ENCODE measurements around the gene AQP11.
A peak's percentile ranks its signal among the peaks of the same experiment; 100 is the strongest.
"Not testable (repeated sequence)": the region's sequence is repeated elsewhere in the genome, so short reads cannot be mapped to it uniquely, and the experiment has no call there.

The AQP11 gene

DNA sequence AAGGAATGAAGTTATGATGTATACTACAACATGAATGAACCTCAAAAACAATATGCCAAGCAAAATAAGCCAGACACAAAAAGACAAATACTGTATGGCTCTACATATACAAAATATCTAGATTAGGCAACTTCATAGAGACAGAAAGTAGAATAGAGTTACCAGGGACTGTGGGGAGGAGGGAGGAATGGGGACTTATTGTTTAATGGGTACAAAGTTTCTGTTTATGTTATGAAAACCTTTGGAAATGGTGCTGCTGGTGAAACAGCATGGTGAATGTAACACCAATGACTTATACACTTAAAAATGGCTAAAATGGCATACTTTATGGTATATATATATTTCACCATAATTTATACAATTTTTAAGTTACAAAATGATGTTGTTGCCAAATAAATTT is 4.1 kb downstream of the AQP11 start:
- DNase-seq = no peak

DNA sequence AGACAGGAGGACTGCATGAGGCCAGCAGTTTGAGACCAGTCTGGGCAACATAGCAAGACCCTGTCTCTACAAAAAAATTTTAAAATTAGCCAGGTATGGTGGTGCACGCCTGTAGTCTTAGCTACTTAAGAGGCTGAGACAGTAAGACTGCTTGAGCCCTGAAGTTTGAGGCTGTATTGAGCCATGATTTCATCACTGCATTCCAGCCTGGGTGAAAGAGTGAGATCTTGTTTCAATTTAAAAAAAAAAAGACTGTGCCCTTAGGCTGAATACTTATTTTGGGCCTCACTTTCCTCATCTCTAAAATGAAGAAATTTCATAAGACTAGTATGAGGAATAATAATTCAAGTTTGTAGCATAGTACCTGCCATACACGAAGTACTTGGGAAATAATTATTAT is 6.9 kb downstream of the AQP11 start:
- no peak for DNase-seq

DNA sequence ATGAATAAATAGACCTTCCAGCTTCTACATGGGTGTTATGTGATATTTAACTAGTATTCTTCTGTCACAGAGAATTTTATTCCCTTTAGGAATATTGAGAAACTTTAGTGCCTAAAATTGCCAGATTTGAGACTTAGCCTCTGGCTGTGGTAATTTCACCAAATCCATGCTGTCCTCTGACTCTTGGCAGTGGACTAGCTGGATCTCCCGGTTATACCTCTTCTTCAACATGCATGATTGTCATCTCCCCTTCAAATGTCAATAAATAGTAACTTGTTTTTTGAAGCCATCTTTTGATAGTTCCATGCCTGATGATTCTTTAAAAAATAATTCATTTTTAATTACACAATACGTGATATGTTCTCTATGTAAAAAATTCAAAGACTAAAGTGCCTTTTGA is 8.4 kb downstream of the AQP11 start:
- DNase-seq = no peak

DNA sequence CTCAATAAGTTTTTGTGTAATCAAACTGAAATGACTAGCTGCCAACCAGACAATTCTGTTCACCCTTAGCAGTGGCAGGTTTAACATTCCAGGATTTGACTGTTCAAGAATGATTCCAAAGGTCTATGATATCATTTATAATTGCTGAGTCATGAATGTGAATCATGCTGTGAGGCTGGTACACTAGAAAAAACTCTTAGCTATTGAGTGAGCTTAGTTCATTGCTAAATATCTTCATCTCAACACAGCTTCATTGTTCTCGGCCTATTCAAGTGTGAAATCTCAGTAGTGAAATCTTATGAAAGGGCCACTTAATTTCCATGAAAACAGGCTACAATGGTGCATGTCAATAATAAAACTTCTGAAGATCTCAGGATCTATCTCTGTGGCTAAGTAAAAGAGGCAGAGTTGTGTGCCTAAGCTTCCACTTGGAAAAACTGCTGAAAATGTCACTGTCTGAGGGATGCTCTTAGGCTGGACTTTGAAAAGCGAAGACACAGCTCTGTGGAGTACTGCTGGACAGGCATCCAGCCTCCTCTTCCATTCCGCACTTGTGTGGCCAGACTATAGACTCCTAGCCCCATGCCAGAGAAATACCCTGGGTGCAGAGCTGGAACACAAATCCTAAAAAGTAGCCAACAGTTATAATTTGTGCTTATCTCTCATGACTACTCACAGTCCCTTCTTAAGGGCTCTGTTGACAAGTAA is 12.8 kb downstream of the AQP11 start:
- DNase-seq = no peak

DNA sequence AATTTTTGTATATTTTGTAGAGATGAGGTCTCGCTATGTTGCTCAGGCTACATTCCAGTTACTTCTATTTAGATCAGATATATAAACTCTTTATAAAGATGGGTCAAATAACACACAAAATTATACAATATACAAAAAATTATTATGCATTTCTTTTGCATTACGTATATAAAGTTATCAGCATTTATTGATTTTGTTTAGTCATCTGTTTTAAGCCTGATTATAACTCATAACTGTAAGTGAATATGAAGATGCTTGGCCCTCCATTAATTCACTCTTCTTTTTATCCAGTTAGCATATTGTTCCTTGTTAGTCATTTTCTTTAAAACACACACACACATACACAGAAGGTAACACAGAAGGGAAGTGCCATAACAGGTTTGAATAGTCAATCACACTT is 14.5 kb downstream of the AQP11 start:
- no peak for DNase-seq

DNA sequence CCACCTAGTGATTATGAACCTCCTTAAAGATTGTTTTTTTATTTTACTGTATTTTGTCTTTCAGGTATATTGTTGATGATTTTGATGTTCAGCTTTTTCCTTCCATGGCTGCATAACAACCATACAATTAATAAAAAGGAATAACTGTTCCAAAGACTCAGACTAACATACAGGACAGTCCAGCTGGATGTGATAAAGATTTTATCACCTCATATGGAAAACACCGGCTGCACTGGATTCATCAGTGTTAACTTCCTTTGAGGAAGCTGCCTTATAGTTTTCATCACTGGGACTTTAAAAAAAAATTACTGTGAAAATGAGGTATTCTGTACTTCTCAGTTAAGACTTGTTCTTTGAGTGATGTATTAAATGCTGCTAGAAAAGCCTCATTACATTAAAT is 19.5 kb downstream of the AQP11 start:
- DNase-seq = no peak

DNA sequence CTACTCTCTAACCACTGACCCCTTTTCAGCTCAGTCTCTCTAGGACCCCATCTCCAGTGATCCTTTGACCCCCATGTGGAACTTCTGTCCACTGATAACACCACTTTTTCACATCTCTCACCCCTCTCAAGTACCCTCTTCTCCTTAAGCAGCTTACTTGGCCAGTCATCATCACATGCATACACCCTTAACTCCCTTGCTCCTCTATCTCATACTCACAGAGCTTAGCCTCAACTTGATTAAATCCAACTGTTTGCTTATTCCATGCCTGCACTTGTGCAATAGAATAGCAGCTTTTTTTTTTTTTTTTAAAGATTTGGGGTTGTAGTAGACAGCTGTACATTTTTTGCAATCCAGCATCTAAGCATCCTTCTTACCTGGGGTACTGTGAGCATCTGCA is 22.2 kb downstream of the AQP11 start:
- DNase-seq = no peak

DNA sequence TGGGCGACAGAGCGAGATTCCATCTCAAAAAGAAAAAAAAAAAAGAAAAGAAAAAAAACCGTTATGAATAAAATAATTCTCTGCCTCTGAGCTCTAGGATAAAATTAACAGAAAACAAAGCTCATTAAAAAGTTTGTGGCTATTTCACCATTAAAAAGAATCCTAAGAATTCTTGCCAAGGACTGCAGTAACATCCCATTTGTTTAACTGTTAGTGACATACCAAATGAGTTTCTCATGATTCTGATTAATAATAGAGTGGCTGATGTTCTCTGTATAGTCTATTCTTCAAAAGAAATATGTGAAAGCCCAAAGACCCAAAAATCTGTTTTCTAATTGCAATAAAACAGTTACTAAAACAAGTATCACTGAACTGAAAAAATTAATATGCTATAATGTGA is 28.1 kb downstream of the AQP11 start:
- DNase-seq = no peak

DNA sequence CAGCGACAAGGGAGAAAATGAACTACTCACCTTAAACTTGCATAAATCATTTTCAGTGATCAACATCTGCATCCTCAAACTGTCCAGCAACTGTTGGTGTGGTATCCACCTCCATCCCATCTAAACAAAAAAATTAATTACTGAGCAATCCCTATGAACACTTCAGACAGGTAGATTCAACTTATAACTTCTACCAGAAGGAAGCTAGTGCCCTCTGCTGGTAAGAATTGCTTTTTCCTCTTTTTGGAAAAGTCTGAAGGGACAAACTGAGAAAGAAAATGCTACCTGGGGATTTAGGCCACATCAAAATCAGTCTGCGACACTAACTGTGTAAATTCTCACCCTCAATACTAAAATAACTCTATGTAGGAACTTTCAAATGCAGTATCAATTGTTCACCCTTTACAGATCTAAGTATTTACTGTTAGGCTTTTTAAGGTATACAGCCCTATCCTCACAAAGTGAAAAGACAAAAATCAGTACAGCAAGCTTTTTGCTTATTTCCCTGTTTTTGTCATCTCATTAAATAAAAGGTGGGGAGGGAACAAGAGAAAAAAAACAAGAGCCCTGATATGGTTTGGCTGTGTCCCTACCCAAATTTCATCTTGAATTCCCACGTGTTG is 29.9 kb downstream of the AQP11 start:
- DNase-seq = peak; percentile 49

DNA sequence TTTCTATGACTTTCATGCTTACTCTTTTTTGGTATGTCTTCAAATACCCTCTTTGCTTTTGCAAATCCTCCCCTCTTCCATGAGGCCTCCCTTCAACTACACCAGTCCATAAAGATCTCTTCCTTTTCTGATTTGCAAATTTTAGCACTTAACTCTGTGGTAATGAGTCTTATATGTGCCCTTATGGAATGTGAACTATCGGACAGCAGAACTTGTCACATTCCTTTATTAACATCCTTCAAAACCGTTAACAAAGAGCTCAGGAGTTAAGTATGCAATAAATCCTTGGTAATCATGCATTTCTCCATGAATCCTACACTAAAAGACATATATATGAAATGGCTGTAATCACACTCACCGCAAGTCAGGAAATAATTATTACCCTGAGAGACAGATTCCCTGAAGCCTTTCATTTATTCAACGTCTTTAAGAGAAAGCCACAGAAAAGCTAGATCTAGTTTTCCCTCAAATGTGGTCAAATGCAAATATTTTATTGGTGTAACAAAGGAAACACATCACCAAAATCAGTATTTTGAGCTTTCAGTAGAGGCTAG is 40.5 kb downstream of the AQP11 start:
- no peak for DNase-seq

DNA sequence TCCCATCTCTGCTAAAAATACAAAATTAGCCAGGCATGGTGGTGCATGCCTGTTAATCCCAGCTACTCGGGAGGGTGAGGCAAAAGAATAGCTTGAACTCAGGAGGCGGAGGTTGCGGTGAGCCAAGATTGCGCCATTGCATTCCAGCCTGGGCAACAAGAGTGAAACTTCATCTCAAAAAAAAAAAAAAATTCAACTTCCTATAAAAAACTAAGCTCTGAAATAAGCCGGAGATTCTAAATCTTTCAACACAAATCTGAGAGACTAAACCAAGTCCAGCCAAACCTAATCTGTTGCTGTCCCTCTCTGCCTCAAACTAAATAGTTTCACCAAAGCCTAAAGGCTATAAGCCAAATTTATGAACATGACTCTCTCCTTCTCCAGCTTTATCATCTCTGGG is 44.2 kb downstream of the AQP11 start:
- not testable (repeated sequence) for DNase-seq

DNA sequence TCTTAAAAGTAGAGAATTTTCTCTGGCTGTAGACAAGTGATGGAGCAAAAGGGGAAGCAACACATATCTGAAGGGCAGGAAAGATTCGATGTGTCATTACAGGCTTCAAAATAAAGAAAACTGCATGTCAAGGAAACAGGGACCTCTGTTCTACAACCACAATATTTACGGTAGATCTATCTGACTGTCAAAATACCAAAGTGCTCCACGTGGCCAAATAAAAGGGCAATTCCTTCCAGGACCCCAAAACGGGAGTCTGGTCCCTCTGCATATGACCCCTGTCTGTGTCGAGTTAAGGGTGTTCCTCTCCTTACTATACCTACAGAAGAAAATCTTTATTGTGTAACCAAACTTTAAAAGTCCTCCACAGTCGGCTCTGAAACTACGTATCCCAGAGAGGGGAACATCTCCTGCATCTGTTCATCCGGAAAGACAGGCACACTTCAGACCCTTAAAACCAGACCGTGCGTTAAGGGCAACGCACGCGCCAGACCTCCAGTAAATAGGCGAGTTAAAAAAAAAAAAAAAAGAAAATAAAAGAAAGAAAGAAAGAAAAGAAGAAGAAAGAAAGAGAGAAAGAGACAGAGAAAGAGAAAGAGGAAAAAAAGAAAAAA is 47.1 kb downstream of the AQP11 start:
- DNase-seq = no peak

DNA sequence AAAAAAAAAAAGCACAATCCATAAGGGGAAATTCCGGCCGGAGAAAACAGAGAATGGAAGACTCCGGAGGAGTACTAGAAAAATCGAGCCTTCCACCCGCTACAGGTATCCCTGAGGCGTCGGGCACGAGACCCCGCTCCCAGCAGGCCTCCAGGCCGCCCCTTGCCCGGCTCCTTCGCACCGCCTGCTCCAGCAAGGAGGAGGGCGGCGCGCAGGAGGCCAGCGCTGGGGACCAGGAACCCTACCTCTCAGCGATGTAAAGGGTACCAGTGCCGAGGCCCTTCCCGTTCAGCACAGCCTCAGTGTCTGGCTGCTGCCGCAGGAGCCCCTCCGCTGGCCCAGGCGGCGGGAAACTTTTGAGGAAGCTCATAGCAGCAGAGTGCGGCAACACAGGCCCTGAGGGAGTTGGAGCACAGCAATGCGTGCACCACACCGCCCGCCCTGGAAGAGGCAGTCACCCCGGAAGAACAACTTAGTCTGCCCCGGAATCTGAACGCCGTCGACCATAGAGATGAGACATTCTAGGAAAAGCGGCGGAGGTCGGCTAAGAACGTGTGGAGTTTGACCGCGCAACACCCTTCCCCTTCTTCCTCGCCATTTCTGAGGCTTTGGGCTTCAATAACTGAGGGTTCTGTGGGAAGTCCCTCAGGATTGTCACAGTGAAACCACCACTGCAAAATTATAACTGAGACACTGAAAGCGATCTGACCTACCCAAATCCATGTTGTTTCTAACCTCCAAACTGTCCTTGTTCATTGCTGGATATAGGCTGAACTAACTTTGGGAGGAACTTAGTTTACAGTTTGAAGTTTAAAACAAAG is 47.8 kb downstream of the AQP11 start, which contains the start of gene CLNS1A:
Gene CLNS1A (minus strand): TSS at position 450 of the 821 bp plus-strand sequence. CDS start 80 bp downstream, at position 370.
- DNase-seq = peak; percentile 89

DNA sequence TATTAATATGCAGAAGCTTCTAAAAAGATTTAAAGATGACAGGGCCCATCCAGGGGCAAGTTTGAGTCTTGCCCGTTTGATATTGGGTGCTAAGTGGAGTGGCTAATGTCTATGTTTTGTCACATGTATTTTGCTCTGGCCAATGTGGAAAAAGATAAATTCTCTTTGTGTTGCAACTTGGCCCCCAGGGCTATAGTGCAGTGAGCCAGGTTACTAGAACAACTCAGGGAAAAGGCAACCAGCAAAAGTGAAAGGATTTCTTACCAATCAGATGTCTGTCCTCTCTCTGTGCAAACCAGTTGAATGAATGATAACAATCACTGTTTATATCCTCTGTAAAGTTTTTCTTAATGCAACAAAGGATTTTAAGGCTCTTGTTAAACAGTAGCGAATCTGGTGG is 52.5 kb downstream of the AQP11 start:
- no peak for DNase-seq

DNA sequence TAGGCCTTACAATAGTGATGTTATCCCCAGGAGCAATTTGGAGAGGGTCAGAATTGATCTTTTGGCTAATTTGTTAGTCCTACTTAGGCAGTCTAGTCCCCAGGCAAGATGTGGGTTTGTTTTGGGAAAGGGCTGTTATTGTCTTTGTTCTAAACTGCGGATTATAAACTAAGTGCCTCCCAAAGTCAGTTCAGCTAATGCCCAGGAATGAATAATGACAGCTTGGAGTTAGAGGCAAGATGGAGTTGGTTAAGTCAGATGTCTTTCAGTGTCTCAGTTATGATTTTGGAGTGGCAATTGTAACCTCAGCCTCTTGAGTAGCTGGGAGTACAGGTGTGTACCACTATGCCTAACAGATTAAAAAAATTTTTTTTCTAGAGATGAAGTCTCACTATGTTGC is 55.1 kb downstream of the AQP11 start:
- DNase-seq = no peak

DNA sequence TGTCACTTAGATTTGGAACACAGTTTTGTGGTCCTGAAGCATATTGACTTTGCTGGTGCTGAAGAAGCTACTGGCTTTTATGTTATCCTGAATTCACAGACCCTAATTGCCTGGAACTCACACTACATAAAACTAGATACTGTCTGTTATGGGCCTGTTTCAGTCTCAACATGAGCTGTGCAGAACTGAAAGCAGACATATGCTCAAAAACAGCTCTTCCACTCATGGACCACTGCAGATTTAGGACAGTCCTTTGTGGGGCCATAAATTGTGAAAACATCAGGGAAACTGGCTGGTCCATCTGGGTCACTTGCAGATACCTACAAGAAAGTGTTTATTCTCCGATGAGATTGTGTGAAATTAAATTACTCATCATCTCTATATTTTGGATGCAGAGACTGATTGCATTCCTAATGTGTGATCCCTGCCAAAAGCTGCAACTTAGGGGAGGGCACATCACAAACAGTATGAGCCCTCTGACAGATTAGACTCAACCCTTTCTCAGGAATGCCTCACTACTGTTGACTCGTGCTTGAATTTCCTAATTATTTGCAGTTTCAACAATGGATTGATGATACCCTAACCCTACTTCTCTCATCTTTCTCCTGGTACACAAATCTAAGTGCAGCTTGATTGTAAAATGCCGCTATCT is 58.0 kb downstream of the AQP11 start:
- DNase-seq = no peak

DNA sequence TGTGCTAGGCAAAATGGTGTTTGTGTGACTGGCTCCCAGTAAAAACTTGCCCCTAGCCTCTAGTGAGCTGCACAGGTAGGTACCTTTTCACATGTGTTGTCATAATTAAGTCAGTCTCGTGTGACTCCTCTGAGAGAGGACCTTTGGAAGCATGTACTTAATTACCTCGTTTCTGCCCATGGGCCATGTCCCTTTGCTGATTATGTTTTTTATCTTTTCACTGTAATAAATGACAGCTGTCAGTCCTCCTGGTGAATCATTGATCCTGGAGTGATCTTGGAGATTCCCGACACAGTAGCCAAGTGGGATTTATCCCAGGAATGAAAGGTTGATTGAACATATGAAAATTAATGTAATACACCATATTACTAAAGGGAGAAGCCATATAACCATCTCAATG is 60.4 kb downstream of the AQP11 start:
- no peak for DNase-seq

DNA sequence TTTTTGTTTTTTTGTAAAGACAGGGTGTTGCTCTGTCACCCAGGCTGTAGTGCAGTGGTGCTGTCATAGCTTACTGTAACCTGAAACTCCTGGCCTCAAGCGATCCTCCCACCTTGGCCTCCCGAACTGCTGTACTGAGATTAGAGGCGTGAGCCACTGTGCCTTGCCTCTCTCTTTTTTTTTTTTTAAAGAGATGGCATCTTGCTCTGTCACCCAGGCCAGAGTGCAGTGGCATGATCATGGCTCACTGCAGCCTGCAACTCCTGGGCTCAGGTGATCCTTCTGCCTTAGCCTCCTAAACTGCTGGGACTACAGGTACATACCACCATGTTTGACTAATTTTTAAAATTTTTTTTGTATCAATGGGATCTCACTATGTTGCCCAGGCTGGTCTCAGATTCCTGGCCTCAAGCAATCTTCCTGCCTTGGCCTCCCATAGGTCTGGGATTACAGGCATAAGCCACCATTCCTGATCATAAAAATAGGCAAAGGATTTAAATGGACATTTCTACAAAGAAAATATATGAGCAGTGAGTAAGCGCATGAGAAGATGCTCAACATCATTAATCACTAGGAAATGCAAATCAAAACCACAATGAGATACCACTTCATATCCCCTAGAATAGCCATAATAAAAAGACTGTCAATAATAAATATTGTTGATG is 65.1 kb downstream of the AQP11 start:
- DNase-seq = no peak

DNA sequence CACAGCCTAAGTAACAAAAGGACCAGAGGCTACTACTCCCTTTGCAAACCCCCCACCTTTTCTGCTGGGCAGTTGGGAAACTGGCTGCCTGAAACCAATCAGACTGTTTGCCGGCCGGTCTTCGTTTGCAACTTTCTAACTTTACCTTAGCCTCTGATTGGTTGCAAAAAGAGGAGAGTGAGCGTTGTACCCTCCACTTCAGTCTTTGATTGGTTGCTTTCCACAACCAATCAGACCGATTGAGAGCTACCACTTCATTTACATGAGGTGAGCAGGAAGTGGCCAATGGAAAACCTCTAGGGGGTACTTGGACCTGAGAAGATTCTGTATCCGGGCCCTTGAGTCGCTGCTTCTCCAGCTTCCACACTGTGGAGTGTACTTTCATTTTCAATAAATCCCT is 66.6 kb downstream of the AQP11 start:
- DNase-seq = no peak

DNA sequence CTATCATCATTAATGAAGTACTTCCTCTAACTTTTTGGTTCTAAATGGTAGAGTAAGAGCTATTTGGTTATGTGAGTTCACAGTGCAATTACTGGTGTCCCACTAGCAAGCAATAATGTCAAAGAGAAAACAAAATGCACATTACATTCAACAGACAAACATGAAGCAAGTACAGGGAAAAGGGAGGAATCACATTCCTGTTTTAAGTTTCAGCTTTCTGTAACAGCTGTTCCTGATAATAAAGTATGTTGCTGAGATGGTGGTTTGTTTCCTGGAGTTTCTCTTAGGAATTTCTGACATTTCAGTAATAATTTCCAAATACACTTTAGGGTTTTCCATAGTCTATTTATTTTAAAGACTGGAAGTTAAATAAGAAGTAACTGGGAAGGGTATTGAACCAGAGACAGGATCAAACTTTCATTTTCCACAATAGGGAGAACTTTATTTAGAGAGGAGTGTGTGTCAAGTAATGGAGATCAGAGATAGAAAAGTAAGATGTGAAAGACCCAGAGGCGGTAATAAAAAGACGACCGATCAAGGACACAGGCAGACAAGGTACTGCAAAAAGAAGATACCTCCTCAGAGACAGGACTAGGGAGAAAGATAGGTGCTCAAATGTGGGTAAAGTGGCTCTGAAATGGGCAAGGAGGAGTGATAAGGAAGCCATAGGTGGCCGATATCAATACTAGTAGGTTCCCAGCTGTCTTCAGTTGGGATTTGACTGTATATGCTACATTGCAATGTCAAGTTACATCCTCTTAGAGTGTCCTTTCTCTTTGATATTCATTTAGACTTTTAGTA is 68.7 kb downstream of the AQP11 start:
- DNase-seq = no peak
